Keratinocyte (primary cell): Measurements from ENCODE around the gene SUGCT.

Experiments
- EZH2 ChIP-seq: IDR thresholded peaks from one replicate; pipeline ENCODE4 v1.6.1; 2012; ENCODE audit warnings: inconsistent platforms, mild to moderate bottlenecking, low read length, moderate library complexity
- TF ChIP-seq, protein P1 (sequence below), 3 experiments: IDR thresholded peaks in 1 of 3; conservative IDR thresholded peaks in 1 of 3; optimal IDR thresholded peaks in 1 of 3; 2 replicates in 2 of 3; 3 replicates in 1 of 3; pipeline versions ENCODE3 to v1.5.1; 2011; ENCODE audit warnings: low read length in 3 of 3, mild to moderate bottlenecking in 3 of 3, moderate library complexity in 2 of 3, control low read depth in 1 of 3, inconsistent platforms in 1 of 3; ENCODE audit not compliant: insufficient read depth in 2 of 3; ENCODE audit errors: extremely low read depth in 1 of 3

DNA sequence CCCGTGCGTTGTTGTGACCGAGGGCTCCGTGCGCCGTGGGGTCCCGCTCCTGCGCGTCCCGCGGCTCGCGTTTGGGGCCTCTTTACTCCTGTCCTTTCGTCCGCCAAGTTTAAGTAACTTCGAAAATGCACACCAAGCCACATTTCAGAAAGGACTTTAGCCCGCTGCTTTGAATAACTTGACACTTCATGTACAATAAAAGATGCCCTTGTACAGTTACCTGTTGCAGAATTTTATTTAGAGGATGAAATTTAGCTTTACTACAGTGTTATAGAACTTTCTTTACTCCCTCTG lies 459 bp downstream of the SUGCT start:
- TF ChIP-seq, protein P1, sequence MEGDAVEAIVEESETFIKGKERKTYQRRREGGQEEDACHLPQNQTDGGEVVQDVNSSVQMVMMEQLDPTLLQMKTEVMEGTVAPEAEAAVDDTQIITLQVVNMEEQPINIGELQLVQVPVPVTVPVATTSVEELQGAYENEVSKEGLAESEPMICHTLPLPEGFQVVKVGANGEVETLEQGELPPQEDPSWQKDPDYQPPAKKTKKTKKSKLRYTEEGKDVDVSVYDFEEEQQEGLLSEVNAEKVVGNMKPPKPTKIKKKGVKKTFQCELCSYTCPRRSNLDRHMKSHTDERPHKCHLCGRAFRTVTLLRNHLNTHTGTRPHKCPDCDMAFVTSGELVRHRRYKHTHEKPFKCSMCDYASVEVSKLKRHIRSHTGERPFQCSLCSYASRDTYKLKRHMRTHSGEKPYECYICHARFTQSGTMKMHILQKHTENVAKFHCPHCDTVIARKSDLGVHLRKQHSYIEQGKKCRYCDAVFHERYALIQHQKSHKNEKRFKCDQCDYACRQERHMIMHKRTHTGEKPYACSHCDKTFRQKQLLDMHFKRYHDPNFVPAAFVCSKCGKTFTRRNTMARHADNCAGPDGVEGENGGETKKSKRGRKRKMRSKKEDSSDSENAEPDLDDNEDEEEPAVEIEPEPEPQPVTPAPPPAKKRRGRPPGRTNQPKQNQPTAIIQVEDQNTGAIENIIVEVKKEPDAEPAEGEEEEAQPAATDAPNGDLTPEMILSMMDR (optimal IDR thresholded peaks at IDR 0.05 in 1 of 3, IDR thresholded peaks at IDR 0.05 in 1 of 3, conservative IDR thresholded peaks at IDR 0.05 in 1 of 3; ENCODE audit: extremely low read depth in 1 of 3, insufficient read depth in 2 of 3, low read length in 3 of 3): no peak
- no peak for TF ChIP-seq EZH2
